Glutamatergic neuron (in vitro differentiated cells): ENCODE results near the gene ABI3BP. TPM values are rescaled to one million over a fixed set of nuclear protein-coding genes. Genes with fewer than 3 reads are reported as not detected.
"Not testable (repeated sequence)": the region's sequence is repeated elsewhere in the genome, so short reads cannot be mapped to it uniquely, and the experiment has no call there.

Experiments used
- DNase-seq: peaks from one replicate; pipeline ENCODE4 v3.0.0; 2022
- H3K27ac Mint-ChIP-seq: one replicate; pipeline ENCODE4 v1.8.0; 2020; ENCODE audit warnings: mild to moderate bottlenecking, mixed read lengths, inconsistent platforms; ENCODE audit not compliant: unreplicated experiment
- H3K27me3 Mint-ChIP-seq: one replicate; pipeline ENCODE4 v1.8.0; 2020; ENCODE audit warnings: mild to moderate bottlenecking, moderate library complexity, mixed read lengths, inconsistent platforms; ENCODE audit not compliant: unreplicated experiment
- H3K36me3 Mint-ChIP-seq: one replicate; pipeline ENCODE4 v1.8.0; 2020; ENCODE audit warnings: mild to moderate bottlenecking, mixed read lengths, inconsistent platforms; ENCODE audit not compliant: unreplicated experiment
- H3K4me1 Mint-ChIP-seq: one replicate; pipeline ENCODE4 v1.8.0; 2020; ENCODE audit warnings: mild to moderate bottlenecking, low read depth, mixed read lengths, inconsistent platforms; ENCODE audit not compliant: unreplicated experiment
- H3K4me3 Mint-ChIP-seq: one replicate; pipeline ENCODE4 v1.8.0; 2020; ENCODE audit warnings: mild to moderate bottlenecking, mixed read lengths, inconsistent platforms; ENCODE audit not compliant: unreplicated experiment
- H3K9me3 Mint-ChIP-seq: one replicate; pipeline ENCODE4 v1.8.0; 2020; ENCODE audit warnings: mild to moderate bottlenecking, moderate library complexity, mixed read lengths, inconsistent platforms; ENCODE audit not compliant: unreplicated experiment
- CTCF ChIP-seq: fragments of 200-600 bp; sonication (generic); IDR thresholded peaks from one replicate; pipeline ENCODE4 v1.5.0; 2021; ENCODE audit not compliant: partially characterized antibody, unreplicated experiment
- total RNA-seq: library from RNA; stranded (reverse); fragmentation: NEBNext Ultra II Directional; extraction: Animal tissue kit (Norgen Biotek cat#: 25700); gene quantifications from one replicate; pipeline ENCODE4 v1.2.1, GENCODE V29; 2021; ENCODE audit not compliant: unreplicated experiment

ABI3BP gene
- total RNA-seq, 1 donor from 2014 or later: not detected

GRCh38 chr3:101020351-101021015, 27.3 kb upstream of the ABI3BP start:
- H3K4me3 Mint-ChIP-seq: no peak overlapping the region
- no peak overlapping the region for H3K27ac Mint-ChIP-seq
- DNase-seq: no peak
- H3K36me3 Mint-ChIP-seq: no peaks in the 10 kb centered on the region
- no peaks in the 10 kb centered on the region for H3K27me3 Mint-ChIP-seq
- peaks cover 2% of the 10 kb centered on the region for H3K9me3 Mint-ChIP-seq
- no peak for TF ChIP-seq CTCF
- no peaks in the 10 kb centered on the region for H3K4me1 Mint-ChIP-seq

DNA sequence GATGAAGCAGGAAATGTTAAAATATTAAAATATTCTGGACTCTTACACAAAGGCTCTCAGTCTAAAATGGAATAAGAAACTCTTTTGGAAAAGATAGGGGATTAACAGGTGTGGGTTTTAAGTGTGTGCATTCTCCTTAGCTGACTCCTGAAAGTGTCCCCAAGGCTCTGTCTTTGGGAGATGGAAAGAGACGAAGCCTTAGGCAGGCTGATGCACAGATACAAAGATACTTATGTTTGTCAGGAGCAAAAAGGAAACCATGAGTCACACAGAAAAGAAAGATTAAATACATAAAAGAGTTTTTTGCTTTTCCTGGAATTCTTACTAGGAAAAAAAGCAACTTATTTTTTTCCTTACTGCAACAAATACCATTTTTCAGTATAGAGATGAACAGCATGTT, 23.8 kb upstream of the ABI3BP start:
- TF ChIP-seq CTCF: no peak
- no peak for DNase-seq

GRCh38 chr3:101012312-101012711, 19.1 kb upstream of the ABI3BP start:
- H3K9me3 Mint-ChIP-seq, H3K4me1 Mint-ChIP-seq, DNase-seq, H3K27me3 Mint-ChIP-seq, H3K4me3 Mint-ChIP-seq, H3K27ac Mint-ChIP-seq, H3K36me3 Mint-ChIP-seq: not testable (repeated sequence)

More for the DNA sequence above, 23.8 kb upstream of the ABI3BP start:
- Mint-ChIP-seq H3K27me3 (no peaks in the 10 kb centered on the region), H3K4me3 (no peak overlapping the region), H3K4me1 (no peaks in the 10 kb centered on the region), H3K36me3 (no peaks in the 10 kb centered on the region), H3K27ac (no peak overlapping the region), H3K9me3 (peaks cover 2% of the 10 kb centered on the region)

- peaks cover 3% of the 10 kb centered on the region for H3K27me3 Mint-ChIP-seq
- peaks cover 5% of the 10 kb centered on the region for H3K36me3 Mint-ChIP-seq
- peaks cover 8% of the 10 kb centered on the region for H3K9me3 Mint-ChIP-seq
- H3K4me3 Mint-ChIP-seq: no peak overlapping the region
- TF ChIP-seq CTCF: no peak
- no peaks in the 10 kb centered on the region for H3K4me1 Mint-ChIP-seq
- no peak for DNase-seq
- no peak overlapping the region for H3K27ac Mint-ChIP-seq
Observed at GRCh38 chr3:101011136-101011535, 17.9 kb upstream of the ABI3BP start.

GRCh38 chr3:101010296-101010695, 17.1 kb upstream of the ABI3BP start:
- Mint-ChIP-seq H3K4me3 (no peak overlapping the region), H3K27me3 (peaks cover 3% of the 10 kb centered on the region), H3K36me3 (peaks cover 5% of the 10 kb centered on the region), H3K4me1 (no peaks in the 10 kb centered on the region), H3K27ac (no peak overlapping the region), H3K9me3 (peaks cover 8% of the 10 kb centered on the region)
- no peak for TF ChIP-seq CTCF
- no peak for DNase-seq
